AG09309 (cell line): ENCODE results near the gene CD96.

Experiments
- DNase-seq: peaks from one replicate; pipeline ENCODE4 v3.0.0-alpha.2; 2010; ENCODE audit warnings: low read depth
- H3K4me3 ChIP-seq: 2 replicates; pipeline ENCODE4 v1.5.1; 2011; ENCODE audit warnings: mild to moderate bottlenecking, low read depth, low read length, moderate library complexity; ENCODE audit not compliant: control insufficient read depth
- TF ChIP-seq, protein P1 (sequence below): IDR thresholded peaks from 2 replicates; pipeline ENCODE4 v1.5.1; 2011; ENCODE audit warnings: mild to moderate bottlenecking, low read depth, low read length, inconsistent platforms; ENCODE audit not compliant: insufficient read depth, control insufficient read depth; ENCODE audit errors: missing control alignments

Gene CD96

GRCh38 chr3:111595232-111595631 is 53.2 kb downstream of the CD96 start, which contains the start of gene ZBED2:
TSS of gene ZBED2 (minus strand) at chr3:111595346. CDS start at chr3:111594201, 1,145 bp downstream.
- TF ChIP-seq, protein P1, sequence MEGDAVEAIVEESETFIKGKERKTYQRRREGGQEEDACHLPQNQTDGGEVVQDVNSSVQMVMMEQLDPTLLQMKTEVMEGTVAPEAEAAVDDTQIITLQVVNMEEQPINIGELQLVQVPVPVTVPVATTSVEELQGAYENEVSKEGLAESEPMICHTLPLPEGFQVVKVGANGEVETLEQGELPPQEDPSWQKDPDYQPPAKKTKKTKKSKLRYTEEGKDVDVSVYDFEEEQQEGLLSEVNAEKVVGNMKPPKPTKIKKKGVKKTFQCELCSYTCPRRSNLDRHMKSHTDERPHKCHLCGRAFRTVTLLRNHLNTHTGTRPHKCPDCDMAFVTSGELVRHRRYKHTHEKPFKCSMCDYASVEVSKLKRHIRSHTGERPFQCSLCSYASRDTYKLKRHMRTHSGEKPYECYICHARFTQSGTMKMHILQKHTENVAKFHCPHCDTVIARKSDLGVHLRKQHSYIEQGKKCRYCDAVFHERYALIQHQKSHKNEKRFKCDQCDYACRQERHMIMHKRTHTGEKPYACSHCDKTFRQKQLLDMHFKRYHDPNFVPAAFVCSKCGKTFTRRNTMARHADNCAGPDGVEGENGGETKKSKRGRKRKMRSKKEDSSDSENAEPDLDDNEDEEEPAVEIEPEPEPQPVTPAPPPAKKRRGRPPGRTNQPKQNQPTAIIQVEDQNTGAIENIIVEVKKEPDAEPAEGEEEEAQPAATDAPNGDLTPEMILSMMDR, result no peak
- no peak for DNase-seq
- H3K4me3 ChIP-seq, result no peak within 1 kb of the TSS

DNA sequence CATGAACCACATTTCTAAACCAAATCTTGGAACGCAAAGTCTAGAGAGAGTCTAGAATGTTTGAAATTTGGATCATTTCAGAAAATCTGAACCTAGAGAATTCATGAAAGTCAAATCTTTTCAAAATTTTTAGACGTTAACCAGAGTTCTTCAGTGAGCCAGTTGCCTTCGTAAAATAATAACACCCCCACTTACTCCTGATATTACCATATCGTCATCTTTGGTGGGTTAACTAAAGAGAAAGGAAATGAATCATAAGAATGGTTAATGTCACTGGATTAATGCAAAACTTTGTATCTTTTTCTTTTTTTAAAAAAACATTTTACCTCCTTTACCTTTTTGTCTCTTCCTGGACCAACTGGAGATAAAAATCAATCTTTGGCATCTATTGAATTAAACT is 54.3 kb downstream of the CD96 start:
- TF ChIP-seq, protein P1, result no peak
- no peak overlapping the region for H3K4me3 ChIP-seq
- no peak for DNase-seq

- TF ChIP-seq, protein P1, result no peak
- H3K4me3 ChIP-seq, result no peak overlapping the region
- no peak for DNase-seq
Observed at GRCh38 chr3:111598139-111598538, 56.1 kb downstream of the CD96 start.

- TF ChIP-seq, protein P1, result no peak
- DNase-seq, result no peak
Observed at GRCh38 chr3:111598552-111598951, 56.6 kb downstream of the CD96 start.

GRCh38 chr3:111601810-111602209 is 59.8 kb downstream of the CD96 start:
- H3K4me3 ChIP-seq, result no peak overlapping the region
- TF ChIP-seq, protein P1, result no peak
- DNase-seq, result no peak

More at GRCh38 chr3:111598552-111598951, 56.6 kb downstream of the CD96 start:
- H3K4me3 ChIP-seq, result no peak overlapping the region

DNA sequence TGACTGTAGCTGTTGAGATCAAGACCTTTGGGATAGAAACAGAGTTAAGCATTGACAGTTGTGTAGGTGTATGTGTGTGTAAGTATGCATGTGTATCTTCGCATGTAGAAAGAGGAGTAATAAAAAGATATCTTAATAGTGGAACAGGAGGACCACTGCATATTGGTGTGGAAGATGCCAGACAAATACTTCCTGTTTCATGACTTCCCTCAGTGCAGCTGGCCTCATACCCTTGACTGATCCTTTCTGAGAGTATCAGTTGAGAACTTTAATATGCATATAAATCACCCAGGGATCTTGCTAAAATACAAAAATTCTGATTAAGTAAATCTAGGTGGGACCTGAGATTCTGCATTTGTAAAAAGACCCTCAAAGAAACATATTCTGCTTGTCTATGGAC is 61.7 kb downstream of the CD96 start:
- TF ChIP-seq, protein P1, result no peak
- H3K4me3 ChIP-seq, result no peak overlapping the region
- no peak for DNase-seq

DNA sequence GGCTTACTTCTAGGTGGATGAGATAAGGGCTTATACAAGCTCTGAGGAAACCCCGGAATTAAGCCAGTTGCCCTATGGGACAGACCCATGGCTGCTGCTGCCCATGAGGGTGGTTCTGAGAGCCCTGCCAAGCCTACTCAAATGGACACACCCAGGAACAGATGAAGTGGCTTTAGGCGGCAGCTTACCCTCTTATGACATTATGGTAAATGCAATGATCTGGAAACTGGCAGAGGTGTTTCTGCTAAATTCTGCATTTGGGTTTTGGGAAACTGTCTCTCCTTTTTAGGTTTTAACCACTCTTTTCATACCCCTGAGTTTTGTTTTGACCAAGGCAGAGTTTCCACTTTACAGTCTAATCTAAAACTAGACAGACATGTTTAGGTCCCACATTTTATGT is 62.1 kb downstream of the CD96 start:
- TF ChIP-seq, protein P1, result no peak
- DNase-seq, result no peak
- no peak overlapping the region for H3K4me3 ChIP-seq
